DMS153 treated with DMSO at 0.1 percent for 48 hours (cell line): ENCODE data around the gene TEX53.
A peak's percentile ranks its signal among the peaks of the same experiment; 100 is the strongest.

ENCODE experiments used
- DNase-seq: peaks from one replicate; lab custom pipeline; 2025; ENCODE audit not compliant: unreplicated experiment; lab: John Stamatoyannopoulos, UW

TEX53 gene

DNA sequence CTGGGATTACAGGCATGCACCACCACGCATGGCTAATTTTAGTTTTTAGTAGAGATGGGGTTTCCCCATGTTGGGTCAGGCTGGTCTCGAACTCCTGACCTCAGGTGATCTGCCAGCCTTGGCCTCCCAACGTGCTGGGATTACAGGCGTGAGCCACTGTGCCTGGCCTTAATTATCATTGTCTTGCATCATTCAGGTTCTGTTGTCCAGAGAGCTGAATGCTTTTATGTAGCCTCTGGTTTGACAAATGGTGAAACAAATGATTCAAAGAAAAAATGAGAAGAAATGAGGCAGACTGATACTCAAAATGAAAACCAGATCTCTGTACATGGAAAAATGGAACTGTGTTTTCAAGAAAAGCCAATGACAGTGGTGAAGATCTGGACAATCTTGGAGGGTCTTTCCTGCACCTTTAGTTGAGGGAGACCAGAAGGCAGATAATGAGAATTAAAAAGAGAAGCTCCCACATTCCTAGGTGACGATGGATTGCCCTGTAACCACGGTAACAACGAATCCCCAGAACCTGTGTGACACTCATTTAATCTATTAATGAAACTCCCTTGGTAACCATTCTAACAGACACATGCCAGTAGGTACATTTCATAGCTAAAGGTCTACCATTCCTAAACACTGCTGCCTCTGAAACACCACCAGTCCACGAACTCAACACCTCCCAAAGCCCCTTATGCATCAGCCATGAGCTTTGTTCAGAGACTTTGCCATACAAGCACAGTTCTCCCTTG is 22.8 kb upstream of the TEX53 start:
- DNase-seq, result no peak

DNA sequence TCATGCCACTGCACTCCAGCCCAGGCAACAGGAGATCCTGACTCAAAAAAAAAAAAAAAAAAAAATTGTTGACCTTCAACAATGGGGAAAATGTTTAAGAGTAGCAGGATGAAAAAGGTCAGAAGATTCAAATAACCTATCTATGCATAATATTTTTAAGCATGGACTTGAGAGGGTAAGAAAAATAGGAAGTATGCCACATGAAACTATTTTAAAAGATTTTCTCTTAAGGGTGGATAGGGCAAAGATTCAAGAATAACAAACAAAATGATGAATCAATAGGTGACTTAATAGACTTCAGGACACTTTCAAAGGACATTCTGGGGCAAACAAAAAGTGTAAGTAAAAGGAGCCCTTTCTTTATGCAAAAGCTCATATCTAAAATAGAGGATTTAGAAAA is 21.2 kb upstream of the TEX53 start:
- DNase-seq, result no peak

DNA sequence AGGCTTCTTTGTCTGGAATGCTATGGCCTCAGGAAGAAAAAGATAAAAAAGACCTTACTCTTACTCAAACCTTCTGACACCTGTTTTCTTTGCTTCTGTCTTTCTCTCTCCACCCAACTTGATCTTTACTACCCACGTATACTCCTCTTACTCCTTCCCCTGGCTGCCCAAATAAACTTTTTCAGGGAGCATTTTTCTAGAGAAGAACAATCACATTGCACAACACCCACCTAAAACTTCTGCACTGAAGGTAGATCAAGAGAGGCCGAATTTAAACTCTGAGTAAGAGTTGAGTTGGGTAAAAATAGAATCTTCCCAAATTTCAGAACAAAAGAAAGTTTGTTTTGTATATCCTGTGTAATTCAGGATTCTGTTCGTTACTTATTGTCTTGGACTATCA is 20.5 kb upstream of the TEX53 start:
- DNase-seq, result no peak

DNA sequence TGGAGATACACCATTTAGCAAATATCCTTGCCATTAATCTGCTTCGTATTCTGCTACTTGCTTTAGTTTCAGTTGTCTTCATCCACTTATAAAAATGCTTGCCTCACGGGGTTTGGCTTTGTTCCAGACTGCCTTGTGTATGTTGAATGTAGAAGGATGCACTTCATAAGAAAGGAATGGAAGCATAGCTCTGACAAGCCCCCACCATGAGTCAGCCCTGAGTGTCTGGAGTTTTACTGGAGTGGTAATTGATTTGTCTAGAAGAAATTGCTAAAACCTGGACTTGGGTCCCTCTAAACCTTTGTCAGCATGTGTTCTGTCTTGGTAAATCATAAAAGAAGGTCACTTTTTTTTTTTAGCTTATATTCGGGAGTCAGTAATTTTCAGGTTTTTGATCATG is 19.8 kb upstream of the TEX53 start:
- peak; percentile 51 for DNase-seq

DNA sequence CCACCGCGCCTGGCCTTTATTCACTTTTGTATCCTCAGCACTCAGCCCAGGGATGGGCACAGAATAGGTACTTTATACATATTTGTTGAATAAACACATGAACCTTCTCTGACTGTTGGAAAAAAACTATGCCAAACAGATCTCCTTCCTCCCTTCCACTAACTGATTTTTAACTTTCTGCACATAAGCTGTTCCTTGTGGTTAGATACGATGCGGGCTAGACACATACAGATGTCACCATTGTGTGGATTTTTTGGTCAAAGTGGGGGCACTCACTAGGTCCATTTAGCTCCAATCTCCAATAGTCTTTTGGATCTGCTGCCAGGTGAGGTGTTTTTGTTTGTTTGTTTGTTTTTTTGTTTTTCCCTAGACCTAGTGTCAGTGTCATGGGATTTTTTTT is 19.3 kb upstream of the TEX53 start:
- DNase-seq, result no peak

DNA sequence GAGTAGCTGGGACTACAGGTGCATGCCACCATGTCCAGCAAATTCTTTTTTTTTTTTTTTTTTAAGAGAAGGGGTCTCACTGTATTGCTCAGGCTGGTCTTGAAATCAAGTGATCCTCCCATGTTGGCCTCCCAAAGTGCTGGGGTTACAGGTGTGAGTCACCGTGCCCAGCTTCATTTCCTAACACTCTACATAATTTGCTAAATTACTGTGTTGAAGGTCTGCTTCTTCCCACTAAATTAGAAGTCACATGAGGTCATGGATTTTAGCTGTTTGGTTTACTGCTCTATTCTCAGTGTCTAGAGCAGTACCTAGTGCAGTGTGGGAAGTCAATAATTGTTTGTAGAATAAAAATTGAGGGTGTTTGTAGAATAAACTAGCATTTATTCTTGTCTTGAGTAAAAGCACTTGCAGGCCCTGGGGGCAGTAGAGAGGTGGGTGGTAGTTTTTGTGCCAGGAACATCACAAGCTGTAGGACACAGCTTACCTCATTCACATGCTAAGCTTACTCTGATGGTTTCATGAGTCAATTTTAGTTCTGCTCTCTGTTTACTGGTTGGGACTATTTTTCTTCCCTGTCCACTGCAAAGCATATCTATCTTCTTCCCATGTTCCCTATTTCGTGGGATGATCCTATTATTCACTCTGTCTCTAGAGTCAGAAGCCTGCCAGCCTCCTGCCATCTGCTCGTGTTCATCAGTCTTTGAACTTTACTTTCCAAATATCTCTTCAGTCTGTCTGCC is 17.4 kb upstream of the TEX53 start:
- no peak for DNase-seq

DNA sequence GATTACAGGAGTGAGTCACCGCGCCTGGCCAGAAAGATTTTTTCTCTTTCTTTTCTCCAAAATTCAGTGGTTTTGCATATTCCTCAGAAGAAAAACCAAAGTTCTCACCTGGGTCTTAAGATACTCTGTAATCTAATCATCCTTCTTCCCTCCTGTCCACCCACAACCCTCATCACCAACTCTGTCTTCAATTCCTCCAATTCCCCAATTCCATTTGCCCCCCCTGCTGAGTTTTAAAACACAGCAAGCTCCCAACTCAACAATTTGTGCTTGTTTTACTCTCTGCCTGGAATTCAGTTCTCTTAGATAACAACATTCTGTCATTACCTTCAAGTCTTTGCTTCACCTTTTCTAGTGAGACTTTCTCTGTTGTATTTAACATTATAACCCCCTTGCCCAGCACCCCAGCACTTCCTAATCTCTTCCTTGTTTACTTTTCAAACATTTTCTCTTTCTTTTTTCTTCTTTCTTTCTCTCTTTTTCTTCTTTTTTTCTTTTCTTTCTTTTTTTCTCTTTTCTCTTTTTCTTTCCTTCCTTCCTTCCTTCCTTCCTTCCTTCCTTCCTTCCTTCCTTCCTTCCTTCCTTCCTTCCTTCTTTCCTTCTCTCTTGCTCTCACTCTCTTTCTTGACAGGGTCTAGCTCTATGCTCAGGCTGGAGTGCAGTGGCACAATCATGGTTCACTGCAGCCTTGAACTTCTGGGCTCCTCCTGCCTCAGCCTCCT is 16.6 kb upstream of the TEX53 start:
- DNase-seq, result no peak

DNA sequence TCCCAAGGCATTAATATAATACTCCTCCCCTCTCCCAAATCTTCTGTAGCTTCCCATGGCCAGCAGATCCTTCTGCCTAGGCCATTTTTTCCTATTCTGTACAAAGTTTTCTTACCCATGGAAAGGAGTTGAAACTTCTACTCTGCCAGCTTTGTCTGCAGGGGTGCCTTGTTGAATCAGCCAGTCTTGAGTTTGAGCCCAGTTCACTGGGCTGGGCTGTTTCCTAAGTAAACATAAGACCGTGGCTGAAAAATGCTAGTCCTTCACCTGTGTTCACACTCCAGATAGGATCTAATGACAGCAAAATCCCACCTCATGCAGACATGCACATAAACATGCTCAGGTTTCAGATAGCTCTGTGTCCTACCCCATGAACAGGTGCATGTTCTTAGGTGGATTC is 14.0 kb upstream of the TEX53 start:
- DNase-seq, result no peak

DNA sequence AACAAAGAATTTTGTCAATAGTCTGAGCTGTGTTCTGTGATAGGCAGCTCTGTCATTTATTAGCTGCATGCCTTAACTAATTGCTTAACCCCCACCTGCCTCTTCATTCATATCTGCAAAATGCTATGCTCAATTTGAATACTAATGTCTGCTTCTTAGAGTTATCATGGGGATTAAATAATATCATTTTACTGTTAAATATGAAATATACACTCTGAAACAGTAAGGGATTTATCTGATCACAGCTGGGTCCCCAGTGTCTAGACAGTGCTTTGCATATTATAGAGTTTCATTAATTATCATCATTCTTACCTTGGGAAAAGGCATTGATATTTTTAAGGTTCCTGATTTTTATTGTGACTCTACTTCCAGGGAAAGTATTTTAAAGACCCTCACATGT is 12.4 kb upstream of the TEX53 start:
- no peak for DNase-seq

DNA sequence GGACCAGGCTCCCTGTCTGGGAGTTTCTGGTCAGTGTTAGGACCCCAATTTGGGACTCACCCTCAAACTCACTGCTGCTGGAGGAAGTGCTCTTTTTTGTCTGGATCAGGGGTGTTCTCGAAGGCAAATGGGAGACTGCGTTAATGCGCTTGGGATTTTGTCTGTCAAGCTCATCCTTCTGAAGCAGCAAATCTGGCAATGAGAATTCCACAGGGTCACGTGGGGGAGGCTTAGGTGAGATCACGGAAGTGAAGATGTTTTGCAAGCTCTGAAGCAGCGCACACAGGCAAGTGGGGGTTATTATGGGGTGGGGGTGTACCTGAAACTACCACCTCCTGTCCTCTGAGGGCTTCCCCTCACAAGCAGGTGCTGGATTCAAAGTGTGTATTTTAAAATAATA is 10.5 kb upstream of the TEX53 start:
- no peak for DNase-seq

DNA sequence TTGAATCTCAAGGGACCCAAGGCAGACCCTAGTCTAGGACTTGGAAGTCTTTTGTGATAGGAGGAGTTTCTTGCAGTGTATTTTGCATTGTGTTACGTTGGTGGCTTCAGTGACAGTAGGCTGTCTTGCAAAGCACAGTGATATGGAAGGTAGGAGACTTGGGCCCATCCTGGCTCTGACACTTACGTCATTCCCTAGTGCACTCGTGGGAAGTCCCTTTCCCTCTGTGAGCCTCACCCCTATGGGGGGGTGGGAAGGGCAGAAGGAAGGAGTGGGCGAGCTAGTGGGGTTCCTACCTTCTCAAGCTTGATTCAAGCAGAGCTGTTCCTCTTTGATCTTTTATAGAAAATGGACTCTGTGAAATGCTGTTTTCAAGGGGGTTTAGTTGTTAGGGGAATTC is 9.2 kb upstream of the TEX53 start:
- DNase-seq, result no peak

DNA sequence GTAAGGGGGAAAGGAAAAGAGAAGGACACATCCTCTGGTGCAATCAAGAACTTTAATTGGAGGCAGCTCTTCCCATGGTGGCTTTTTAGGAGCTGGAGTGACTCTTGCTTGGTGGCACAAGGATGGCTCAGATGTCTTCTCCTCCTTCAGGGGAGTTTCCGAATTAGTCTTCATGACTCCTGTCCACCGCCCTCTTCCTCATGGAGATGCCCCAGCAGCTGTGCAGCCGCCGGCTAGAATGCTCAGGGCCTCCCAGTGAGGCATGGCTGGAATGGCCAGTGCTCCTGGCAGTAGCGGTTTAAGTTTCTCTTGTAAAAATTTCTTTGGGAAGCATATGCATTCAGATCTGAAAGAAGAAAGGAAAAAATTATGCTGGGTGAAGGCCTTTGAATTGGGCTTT is 8.8 kb upstream of the TEX53 start:
- DNase-seq, result no peak

DNA sequence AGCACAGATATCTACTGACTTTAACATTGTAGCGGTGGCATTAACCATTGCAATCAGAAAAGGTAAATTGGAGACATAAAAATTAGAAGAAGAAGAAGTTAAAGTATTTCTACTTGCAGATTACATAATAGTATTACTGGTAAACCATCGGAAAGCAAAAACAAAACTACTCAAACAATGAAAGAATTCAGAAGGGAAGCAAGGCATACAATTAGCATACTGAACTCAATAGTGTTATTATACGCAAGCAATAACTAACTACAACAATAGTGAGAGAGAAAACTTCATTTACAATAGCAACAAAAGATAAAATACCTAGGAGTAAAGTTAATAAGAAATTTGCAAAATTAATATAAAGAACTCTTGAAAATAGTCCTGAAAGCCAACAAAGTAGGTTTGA is 6.6 kb upstream of the TEX53 start:
- no peak for DNase-seq

DNA sequence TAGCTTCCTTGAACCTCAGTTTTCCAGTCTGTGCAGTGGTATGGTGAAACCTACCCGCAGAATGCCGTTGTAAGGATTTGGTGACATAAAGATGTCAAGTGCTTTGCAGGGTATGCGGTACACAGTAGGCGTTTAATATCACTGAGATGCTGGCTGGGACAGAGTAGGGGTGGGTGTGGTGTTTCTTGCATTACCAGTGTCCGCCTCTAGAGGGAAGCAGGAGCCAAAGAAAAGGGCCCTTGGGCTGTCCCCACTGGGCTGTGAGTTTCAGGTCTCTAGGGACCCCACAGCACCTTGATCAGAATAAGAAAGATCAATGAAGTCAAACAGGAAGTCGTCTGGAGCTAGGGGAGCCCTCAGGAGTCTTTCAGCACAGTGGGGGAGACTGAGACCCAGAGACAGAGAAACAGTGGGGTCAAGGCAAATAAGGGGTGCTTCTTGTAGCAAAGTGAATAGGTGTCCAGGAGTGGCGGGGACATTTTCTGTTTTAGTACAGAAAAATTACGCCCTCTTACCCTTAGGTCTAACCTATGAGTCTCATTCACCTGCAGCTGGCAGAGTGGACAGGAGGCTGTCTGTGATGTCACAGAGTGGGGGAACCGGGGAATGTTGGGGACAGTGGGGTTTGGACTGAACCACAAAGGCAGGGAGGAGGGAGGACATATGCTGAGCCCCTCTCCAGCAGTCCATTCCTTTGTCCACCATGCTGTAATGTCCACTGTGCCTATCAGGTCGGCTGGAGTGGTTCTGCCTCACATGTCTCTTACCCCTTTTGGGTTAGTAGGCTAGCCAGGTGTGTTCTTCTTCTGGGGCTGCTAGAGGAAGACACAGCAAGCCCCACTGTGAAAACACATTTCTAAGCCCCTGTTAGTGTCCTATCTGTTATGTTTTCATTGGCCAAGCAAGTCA is 4.7 kb upstream of the TEX53 start:
- peak; percentile 45 for DNase-seq

DNA sequence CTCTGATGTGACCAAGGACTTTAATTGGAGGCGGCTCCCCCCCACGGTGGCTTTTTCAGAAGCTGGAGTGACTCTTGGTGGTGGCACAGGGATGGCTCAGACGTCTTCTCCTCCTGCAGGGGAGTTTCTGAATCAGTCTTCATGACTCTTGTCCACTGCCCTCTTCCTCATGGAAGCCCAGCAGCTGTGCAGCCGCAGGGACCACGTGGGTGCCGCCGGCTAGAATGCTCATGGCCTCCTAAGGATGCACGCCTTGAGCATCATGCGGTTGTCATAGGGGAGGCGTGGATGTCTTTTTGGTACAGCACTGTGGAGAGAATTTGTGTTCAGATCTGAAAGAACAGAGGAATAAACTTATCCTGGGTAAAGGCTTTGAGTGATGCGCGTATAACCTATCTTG is 1.3 kb downstream of the TEX53 start:
- no peak for DNase-seq

DNA sequence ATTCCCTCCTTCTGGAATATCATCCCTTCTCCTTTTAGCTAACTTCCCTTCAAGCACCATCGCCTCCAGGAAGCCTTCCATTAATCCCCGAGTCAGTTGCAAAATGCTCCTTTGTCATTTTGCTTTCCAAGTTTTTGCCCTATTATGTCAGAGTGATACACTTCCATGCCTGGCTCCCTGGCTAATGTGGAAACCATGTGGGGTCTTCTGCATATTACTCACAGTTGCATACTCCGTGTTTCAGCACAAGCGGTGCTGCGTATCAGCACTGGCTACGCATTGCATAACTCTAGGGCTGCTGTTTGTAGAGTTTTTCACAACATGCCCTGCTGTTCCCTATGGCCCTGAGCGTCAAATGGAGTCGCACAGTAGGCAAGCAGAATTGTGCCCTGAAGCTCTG is 1.9 kb downstream of the TEX53 start:
- DNase-seq, result no peak

DNA sequence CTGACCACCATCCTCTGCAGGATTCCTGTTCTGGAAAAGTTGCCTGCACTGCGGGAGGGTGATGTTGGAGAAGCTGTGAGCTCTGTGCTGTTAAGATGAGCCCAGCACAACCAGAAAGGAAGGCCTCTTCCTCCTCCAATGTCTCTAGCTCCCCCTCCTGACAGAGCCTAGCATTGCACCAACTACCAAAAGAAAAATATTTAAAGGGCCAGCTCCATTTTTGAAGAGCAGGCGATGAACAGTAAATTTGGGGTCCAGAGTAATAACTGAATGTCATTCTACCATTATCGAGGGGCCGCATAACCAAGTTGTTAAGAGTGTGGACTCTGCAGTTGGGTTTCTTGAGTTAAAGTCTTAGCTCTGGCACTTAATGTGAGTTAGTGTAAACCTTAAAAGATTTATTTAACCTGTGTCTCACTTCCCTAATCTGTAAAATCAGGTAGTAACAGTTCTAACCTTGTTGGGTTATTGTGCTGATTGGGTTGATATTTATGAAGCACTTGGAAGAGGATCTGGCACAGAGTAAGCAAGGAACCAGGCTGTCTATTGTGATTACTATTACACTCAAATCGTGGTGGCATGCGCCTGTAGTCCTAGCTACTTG is 3.9 kb downstream of the TEX53 start:
- DNase-seq, result peak; percentile 34

DNA sequence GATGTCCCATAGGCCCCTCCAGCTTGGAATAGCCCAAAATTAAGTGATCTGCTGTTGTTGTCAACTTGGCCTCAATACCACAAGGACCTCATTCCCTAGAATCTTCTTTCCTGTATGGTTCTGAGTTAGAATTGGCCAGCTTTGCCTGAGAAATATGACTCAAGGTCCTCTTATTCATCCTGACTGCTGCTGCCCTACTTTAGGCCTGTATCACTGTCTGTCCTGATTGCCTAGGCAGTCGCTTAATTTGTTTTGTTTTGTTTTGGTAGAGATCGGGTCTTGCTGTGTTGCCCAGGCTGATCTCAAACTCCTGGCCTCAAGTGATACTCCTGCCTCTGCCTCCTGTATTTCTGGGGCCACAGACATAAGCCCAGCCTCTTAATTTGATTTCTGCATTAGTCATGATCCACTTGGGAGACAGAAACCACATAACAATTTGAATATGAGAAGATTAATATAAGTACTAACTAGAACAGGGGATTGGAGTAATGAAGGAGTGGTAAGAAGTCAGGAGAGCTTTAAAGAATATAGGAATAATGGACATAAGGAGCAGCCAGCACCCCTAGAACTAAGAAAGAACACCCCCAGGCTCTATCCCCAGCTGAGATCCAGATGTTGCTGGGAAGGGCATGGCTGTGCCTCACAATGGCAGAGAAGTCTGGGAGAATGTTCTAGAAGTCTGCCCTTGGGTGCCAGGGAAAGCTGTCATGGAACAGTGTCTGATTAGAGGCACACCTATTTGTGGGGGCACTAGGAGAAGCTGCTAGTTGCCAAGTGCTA is 4.6 kb downstream of the TEX53 start:
- DNase-seq, result no peak

DNA sequence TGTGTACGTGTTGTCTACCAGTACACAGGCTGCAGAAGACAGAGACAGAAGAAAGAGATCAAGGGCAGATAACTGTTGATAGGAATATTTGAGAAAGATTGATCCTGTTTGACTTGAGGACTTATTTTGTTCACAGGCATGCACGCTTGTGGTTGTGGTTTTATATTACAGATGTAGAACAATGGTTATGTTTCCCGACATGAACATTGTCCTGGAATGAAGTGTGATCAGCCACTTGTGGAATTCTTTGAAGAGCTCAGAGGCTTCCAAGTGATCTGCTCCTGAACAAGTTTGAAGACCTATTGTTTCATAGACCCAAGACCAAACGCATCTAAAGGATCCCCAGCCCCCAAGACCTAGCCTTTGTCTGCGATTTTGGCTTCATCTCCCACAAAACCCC is 13.7 kb downstream of the TEX53 start:
- no peak for DNase-seq

DNA sequence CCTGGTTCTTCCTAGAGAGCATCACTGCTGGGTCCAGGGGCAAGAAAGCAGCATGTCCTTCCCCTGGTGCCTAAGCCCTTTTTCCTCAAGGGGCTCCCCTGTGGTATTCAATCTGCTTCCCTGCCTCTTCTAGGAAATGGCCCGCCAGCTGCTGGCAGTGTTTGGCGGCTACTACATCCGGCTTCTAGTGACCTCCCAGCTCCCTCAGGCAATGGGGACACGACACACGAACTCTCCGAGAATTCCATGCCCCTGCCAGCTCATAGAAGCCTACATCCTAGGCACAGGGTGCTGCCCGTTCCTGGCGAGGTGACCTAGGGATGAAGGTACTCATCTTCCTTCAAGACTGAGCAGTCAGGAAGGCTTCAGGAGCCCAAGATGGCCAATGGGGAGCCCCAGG is 14.6 kb downstream of the TEX53 start:
- DNase-seq, result no peak
